Measurements from ENCODE around the gene MIER2.
"Not testable (repeated sequence)": the region's sequence is repeated elsewhere in the genome, so short reads cannot be mapped to it uniquely, and the experiment has no call there.

Gene MIER2

GRCh38 chr19:383922-384798 lies 39.6 kb upstream of the MIER2 start:
- Mint-ChIP-seq H3K4me3 (peak overlapping the region; percentile 20), H3K4me1 (ENCODE audit: low read depth) (peaks cover 30% of the 10 kb centered on the region), H3K9me3 (no peaks in the 10 kb centered on the region), H3K27ac (no peak overlapping the region), H3K27me3 (peaks cover 52% of the 10 kb centered on the region), H3K36me3 (ENCODE audit: low read depth) (no peaks in the 10 kb centered on the region)

DNA sequence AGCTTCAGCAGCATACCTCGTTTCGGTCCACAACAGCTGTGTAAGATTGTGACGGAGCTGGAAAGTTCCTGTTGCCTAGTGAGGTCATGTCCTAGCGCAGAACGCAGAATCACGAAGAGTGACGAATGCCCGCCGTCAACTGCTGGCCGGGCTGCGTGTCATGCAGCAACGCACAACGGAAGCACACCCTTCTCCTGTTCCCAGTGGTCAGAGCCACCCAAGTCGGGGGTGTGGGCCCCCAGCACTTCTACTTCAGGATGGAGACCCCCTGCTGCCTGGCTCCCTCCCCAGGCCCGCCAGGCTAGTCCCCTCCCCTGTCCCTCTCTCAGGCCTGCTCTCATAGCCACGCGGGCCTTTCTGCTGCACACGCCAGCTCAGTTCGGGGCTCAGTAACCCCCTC lies 38.4 kb upstream of the MIER2 start:
- H3K27me3 Mint-ChIP-seq, result peaks cover 46% of the 10 kb centered on the region
- H3K4me3 Mint-ChIP-seq, result peak overlapping the region; percentile 76

GRCh38 chr19:382578-382977 lies 38.0 kb upstream of the MIER2 start:
- peaks cover 30% of the 10 kb centered on the region for H3K4me1 Mint-ChIP-seq (ENCODE audit: low read depth)
- peak overlapping the region; percentile 76 for H3K4me3 Mint-ChIP-seq
- H3K36me3 Mint-ChIP-seq (ENCODE audit: low read depth); H3K9me3 Mint-ChIP-seq: not testable (repeated sequence)
- H3K27ac Mint-ChIP-seq, result peak overlapping the region; percentile 91
- H3K27me3 Mint-ChIP-seq, result peaks cover 43% of the 10 kb centered on the region

More for the DNA sequence above, 38.4 kb upstream of the MIER2 start:
- Mint-ChIP-seq H3K9me3 (no peaks in the 10 kb centered on the region), H3K36me3 (ENCODE audit: low read depth) (no peaks in the 10 kb centered on the region), H3K4me1 (ENCODE audit: low read depth) (peaks cover 30% of the 10 kb centered on the region), H3K27ac (peak overlapping the region; percentile 91)

GRCh38 chr19:381901-382300 lies 37.3 kb upstream of the MIER2 start:
- peaks cover 30% of the 10 kb centered on the region for H3K4me1 Mint-ChIP-seq (ENCODE audit: low read depth)
- not testable (repeated sequence) for H3K9me3 Mint-ChIP-seq; H3K36me3 Mint-ChIP-seq (ENCODE audit: low read depth); H3K4me3 Mint-ChIP-seq
- peaks cover 38% of the 10 kb centered on the region for H3K27me3 Mint-ChIP-seq
- peak overlapping the region; percentile 57 for H3K27ac Mint-ChIP-seq

GRCh38 chr19:380618-381219 lies 36.1 kb upstream of the MIER2 start:
- H3K4me3 Mint-ChIP-seq; H3K9me3 Mint-ChIP-seq; H3K36me3 Mint-ChIP-seq (ENCODE audit: low read depth): not testable (repeated sequence)
- H3K4me1 Mint-ChIP-seq (ENCODE audit: low read depth), result peaks cover 30% of the 10 kb centered on the region
- H3K27me3 Mint-ChIP-seq, result peaks cover 27% of the 10 kb centered on the region
- H3K27ac Mint-ChIP-seq, result peak overlapping the region; percentile 45

DNA sequence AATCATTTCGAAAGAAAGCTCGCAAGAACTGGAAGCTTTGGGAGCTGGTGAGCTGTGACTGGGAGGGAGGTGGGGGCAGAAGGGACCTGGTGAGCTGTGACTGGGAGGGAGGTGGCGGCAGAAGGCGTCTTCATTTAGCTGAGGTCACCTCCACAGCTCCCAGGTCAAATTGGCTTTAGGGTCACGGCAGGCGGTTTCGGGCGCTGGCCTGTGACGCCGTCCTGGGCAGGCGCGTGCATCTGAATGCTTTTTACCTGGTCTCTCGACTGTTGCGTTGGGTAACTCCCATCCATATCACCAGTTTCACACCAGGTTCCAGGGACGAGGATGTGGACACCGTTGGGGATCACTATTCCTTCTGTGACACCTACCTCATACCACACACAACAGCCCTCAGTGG lies 35.2 kb upstream of the MIER2 start:
- H3K4me3 Mint-ChIP-seq, result no peak overlapping the region
- no peak overlapping the region for H3K27ac Mint-ChIP-seq
- no peaks in the 10 kb centered on the region for H3K36me3 Mint-ChIP-seq (ENCODE audit: low read depth)
- H3K27me3 Mint-ChIP-seq, result peaks cover 20% of the 10 kb centered on the region
- peaks cover 30% of the 10 kb centered on the region for H3K4me1 Mint-ChIP-seq (ENCODE audit: low read depth)
- H3K9me3 Mint-ChIP-seq, result no peaks in the 10 kb centered on the region

- no peaks in the 10 kb centered on the region for H3K36me3 Mint-ChIP-seq (ENCODE audit: low read depth)
Measured at GRCh38 chr19:378706-379105, 34.1 kb upstream of the MIER2 start.

DNA sequence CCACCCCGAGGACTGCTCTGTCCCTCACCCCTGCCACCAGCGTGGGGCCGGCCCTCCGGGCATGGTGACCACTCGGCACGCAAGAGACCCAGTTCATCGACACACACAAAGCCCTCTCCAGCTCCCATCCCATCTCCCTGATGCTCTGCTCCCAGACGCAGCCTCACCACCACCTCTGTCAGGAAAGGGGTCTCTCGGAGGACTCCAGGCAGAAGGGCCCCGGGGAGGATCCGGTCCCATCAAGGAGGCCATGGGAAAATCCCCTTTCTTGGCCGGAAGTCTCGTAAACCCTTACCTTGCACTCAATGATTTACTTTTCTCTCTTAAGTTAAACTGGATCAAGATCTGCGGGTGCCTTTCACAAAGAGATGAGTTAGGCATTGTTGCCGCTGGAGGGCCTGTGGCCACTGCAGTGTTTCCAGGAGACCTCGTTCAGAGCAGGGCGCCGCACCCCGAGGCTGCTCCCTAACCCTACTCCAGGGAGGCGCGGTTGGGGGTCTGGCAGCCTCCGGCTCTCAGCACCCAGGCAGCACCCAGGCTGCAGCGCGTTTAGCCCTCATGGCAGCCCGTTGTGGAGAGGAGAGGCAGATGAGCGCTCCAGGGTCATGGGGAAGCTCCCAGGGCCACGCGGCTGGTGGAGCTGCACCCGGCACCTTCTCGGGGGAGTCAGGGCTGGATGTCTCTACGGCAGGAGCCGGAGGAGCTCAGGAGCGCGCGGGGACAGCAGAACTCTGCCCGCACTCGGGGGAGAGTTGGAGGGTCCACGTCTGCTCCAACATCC lies 33.4 kb upstream of the MIER2 start:
- Mint-ChIP-seq H3K27ac (no peak overlapping the region), H3K4me3 (no peak overlapping the region), H3K4me1 (ENCODE audit: low read depth) (peaks cover 14% of the 10 kb centered on the region), H3K36me3 (ENCODE audit: low read depth) (no peaks in the 10 kb centered on the region), H3K9me3 (no peaks in the 10 kb centered on the region), H3K27me3 (peaks cover 5% of the 10 kb centered on the region)

More at GRCh38 chr19:378706-379105, 34.1 kb upstream of the MIER2 start:
- H3K27ac Mint-ChIP-seq, result no peak overlapping the region
- no peak overlapping the region for H3K4me3 Mint-ChIP-seq
- H3K27me3 Mint-ChIP-seq, result peaks cover 10% of the 10 kb centered on the region
- H3K4me1 Mint-ChIP-seq (ENCODE audit: low read depth), result peaks cover 21% of the 10 kb centered on the region
- H3K9me3 Mint-ChIP-seq, result no peaks in the 10 kb centered on the region

GRCh38 chr19:376111-376470 lies 31.5 kb upstream of the MIER2 start:
- peaks cover 4% of the 10 kb centered on the region for H3K4me1 Mint-ChIP-seq (ENCODE audit: low read depth)
- H3K9me3 Mint-ChIP-seq, result no peaks in the 10 kb centered on the region
- no peaks in the 10 kb centered on the region for H3K36me3 Mint-ChIP-seq (ENCODE audit: low read depth)
- H3K27me3 Mint-ChIP-seq, result peaks cover 10% of the 10 kb centered on the region
- H3K4me3 Mint-ChIP-seq, result no peak overlapping the region
- no peak overlapping the region for H3K27ac Mint-ChIP-seq

DNA sequence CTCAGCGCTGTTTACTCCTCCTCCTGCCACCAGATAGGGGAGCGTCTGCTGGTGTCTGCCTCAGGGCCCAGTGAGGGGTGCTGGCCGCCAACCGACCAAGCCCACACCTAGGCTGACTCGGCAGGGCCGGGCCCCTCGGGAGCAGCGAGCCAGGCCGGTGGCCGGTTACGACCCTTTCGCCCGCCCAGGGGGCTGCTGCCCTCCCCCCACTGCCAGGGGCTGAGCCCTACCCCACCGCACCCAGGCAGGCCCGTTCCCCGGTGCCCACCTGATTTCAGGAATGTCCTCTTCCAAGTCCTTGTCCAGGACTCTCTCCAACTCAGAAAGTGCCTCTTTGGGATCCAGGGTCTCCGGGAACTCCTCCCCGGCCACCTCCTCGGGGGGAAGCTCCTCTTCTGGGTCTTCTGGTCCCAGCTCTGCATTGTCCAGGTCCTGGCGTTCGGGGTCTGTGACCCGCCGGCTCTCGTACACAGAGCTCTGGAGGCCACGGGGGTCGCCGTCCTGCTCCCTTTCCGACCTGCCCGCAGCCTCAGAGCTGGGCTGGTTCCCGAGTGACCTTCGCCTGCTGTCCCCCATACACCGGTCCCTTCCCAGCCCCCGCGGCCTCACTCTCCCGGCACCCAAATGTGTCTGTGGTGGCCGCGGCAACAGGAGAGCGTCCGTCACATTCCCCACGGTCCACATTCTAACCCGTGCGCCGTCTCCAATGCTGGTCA lies 31.0 kb upstream of the MIER2 start:
- Mint-ChIP-seq H3K4me1 (ENCODE audit: low read depth) (peaks cover 1% of the 10 kb centered on the region), H3K4me3 (no peak overlapping the region), H3K9me3 (no peaks in the 10 kb centered on the region), H3K27ac (no peak overlapping the region), H3K27me3 (peaks cover 10% of the 10 kb centered on the region), H3K36me3 (ENCODE audit: low read depth) (no peaks in the 10 kb centered on the region)

GRCh38 chr19:374886-375235 lies 30.3 kb upstream of the MIER2 start:
- no peaks in the 10 kb centered on the region for H3K4me1 Mint-ChIP-seq (ENCODE audit: low read depth)
- H3K9me3 Mint-ChIP-seq, result no peaks in the 10 kb centered on the region
- peaks cover 11% of the 10 kb centered on the region for H3K27me3 Mint-ChIP-seq
- no peaks in the 10 kb centered on the region for H3K36me3 Mint-ChIP-seq (ENCODE audit: low read depth)
- no peak overlapping the region for H3K4me3 Mint-ChIP-seq
- no peak overlapping the region for H3K27ac Mint-ChIP-seq

GRCh38 chr19:374183-374885 lies 29.7 kb upstream of the MIER2 start:
- H3K4me1 Mint-ChIP-seq (ENCODE audit: low read depth), result no peaks in the 10 kb centered on the region
- H3K36me3 Mint-ChIP-seq (ENCODE audit: low read depth), result no peaks in the 10 kb centered on the region
- H3K9me3 Mint-ChIP-seq, result no peaks in the 10 kb centered on the region
- peaks cover 16% of the 10 kb centered on the region for H3K27me3 Mint-ChIP-seq
- no peak overlapping the region for H3K4me3 Mint-ChIP-seq
- no peak overlapping the region for H3K27ac Mint-ChIP-seq

- Mint-ChIP-seq H3K27ac (no peak overlapping the region), H3K36me3 (ENCODE audit: low read depth) (no peaks in the 10 kb centered on the region), H3K4me3 (no peak overlapping the region), H3K4me1 (ENCODE audit: low read depth) (no peaks in the 10 kb centered on the region), H3K27me3 (peaks cover 21% of the 10 kb centered on the region), H3K9me3 (no peaks in the 10 kb centered on the region)
Measured at GRCh38 chr19:373391-374182, 29.0 kb upstream of the MIER2 start.

Data from stimulated activated naive CD8-positive, alpha-beta T cell treated with anti-CD3 and anti-CD28 coated beads, Interleukin-15, Interleukin-2, amounts not matched to agents 100 ng/mL and 50 ng/mL, for 24 hours (primary cell).